ENCODE data around the gene PDE7B.

Gene PDE7B

DNA sequence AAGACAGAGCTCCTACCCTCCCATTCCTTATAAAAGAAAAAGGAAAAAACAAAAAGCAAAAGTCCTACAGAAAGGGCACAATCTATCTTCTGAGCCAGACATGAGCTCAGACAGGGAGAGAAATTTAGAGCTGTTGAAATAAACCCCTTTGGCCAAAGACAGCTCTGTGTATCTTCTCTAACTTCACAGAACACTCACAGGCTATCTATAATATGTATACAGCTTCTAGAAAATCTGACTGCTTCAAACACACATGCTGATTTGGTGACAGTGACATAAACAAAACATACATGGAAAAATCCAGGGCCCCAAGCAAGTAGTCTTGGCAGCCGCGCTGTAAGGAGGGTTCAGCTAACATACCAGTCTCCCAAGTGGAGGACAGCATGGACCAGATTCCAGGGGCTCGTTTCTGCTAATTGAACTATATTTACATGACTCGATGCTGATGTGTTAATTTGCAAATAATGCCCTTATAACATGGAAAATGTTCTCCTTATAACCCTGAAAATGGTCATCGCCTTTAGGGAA, 361.6 kb downstream of the PDE7B start:
- in situ Hi-C loops (cut with MboI; ENCODE audit: low sequenced_read_pairs) = no loop called here

- in situ Hi-C loops (cut with MboI; ENCODE audit: low sequenced_read_pairs) = no loop called here
Measured at GRCh38 chr6:136213853-136214252, 362.4 kb downstream of the PDE7B start.

DNA sequence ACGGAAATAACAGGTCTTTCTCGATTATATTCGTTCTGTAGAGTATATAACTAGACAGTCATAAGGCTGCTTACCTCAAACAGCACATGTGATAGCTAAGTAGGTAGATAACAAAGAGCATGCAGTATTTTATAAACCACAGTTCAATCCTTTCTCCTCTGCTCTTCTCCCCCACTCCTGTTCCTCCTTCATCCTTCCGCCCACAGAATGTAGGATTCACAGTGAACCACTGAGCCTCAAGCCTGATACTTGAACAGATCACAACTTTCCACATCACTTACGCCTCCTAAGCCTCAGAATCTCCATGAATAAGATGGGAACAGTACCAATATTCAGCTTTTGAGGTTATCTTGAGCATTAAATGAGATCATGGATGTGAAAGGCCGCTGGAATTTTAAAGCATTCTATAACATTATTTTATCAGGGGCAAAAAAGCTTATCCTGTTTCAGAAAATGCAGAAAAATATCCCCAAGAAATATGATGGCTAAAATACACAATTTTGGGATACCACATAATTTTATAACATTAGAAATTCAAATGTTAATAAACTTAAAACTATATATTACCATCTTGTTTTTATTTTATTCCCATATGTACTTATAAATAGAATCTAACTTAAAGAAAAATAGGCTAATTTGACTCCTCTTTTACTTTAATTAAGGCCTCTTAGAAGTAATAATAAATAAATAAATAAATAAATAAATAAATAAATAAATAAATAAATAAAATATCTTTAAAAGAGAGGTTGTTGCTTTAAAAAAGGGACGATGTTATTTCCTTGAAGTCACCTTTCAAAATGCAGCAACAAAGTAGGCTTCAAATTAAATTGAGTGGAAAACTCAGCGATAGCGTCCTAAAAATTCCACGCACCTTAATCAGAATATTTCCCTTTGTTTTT, 365.3 kb downstream of the PDE7B start:
- in situ Hi-C loops (cut with MboI; ENCODE audit: low sequenced_read_pairs) = no loop called here

DNA sequence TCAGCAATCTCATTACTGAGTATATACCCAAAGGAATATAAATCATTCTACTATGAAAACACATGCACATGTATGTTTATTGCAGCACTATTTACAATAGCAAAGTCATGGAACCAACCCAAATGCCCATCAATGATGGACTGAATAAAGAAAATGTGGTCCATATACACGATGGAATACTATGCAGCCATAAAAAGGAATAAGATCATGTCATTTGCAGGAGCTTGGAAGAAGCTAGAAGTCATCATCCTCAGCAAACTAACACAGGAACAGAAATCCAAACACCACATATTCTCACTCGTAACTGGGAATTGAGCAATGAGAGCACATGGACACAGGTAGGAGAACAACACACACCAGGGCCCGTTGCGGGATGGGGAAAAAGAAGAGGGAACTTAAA, 373.5 kb downstream of the PDE7B start:
- in situ Hi-C loops (cut with MboI; ENCODE audit: low sequenced_read_pairs) = loop anchor here (10.0 kb wide), 1 partner anchor 690 kb away; no protein-coding TSS in a partner anchor

GRCh38 chr6:136225496-136225895, 374.0 kb downstream of the PDE7B start:
- in situ Hi-C loops (cut with MboI; ENCODE audit: low sequenced_read_pairs) = loop anchor here (10.0 kb wide), 1 partner anchor 691 kb away; no protein-coding TSS in a partner anchor

DNA sequence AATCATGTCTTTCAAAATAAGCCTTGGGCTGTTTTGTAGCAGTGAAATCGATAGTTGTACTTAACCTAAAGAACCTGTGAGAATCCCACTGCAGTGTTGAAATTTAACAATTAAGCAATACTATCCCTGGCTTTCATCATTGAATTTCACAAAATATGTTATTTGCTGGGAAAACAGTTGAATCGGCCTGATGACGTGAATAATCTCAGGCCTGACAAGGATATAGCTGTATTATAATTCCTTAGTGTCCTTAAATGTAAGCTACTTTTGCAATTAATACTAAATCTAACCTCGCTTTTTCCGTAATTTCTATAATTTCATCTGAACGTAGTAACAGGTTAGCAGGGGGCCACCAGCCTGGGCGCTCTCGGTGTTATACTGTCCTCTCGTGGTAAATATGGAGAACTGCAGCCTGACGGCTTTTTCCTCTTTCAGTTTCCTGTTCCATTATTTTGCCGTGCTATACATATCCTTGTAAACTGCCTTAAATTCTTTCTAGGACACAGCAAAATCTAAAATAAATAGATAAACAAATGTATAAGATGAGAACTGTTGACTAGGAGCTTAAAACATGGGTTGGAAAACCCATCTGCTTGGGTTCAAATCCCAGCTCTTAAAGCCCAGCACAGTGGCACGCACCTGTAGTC, 374.6 kb downstream of the PDE7B start:
- in situ Hi-C loops (cut with MboI; ENCODE audit: low sequenced_read_pairs) = loop anchor here (10.0 kb wide), 1 partner anchor 691 kb away; no protein-coding TSS in a partner anchor

GRCh38 chr6:136226674-136227377, 375.3 kb downstream of the PDE7B start:
- in situ Hi-C loops (cut with MboI; ENCODE audit: low sequenced_read_pairs) = loop anchor here (10.0 kb wide), 1 partner anchor 692 kb away; no protein-coding TSS in a partner anchor

DNA sequence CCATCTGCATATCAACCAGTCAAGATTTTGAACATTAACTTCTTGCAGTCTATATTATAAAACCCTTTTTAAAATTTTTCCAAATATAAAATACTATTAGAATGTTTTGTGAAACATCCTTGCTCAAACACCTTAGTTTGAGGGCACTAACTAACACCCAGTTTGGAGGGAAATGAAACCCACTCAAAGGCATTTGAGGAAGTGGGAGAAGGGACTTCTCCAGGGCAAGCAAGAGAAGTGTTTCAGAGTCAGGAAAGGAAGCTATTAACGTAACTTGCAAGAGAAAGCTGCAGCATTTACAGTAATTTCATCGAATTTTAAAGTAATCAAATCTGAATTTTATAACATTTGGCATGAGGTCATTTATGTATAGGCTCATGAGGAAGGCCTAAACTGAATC, 377.3 kb downstream of the PDE7B start:
- in situ Hi-C loops (cut with MboI; ENCODE audit: low sequenced_read_pairs) = loop anchor here (10.0 kb wide), 1 partner anchor 694 kb away; no protein-coding TSS in a partner anchor

DNA sequence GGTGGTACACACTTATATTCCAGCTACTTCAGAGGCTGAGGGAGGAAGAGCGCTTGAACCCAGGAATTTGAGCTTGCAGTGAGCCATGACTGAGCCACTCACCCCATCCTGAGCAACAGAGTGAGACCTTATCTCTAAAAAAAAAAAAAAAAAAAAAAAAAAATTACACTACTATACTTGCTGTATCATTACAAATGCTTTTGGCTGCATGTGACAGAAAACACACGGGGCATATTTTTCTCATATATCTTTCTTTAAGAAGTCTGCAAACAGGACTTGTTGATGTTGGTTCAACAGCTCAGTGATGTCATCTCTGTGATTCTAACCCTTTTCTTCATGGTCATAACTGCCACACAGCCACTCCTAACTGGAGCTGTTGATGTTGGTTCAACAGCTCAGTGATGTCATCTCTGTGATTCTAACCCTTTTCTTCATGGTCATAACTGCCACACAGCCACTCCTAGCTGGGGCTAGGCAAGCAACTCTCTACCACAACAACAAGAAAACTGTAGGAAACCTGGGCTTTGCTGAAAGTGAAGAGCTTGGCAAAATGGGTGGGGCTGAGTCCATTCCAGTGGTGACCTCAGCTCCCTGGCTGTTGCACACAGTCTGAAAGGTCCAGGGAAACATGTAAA, 378.8 kb downstream of the PDE7B start:
- in situ Hi-C loops (cut with MboI; ENCODE audit: low sequenced_read_pairs) = no loop called here

DNA sequence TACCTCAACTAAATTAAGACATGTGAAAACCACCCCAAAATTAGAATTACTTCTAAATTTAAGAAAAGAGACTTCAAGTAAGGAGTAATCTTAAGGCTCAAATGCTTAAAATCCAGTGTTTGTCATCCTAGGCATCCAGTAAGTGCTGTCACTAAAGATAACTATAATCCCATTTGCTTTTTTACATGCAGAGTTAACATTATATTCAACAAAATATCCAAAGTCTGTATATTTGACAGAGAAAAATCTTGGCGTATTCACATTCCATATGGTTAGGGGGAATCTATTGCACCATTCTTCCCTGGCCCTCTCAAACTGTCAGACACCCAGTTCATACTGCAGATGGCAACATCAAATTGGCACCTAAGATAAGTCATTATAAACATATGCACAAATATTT, 381.2 kb downstream of the PDE7B start:
- in situ Hi-C loops (cut with MboI; ENCODE audit: low sequenced_read_pairs) = no loop called here

- in situ Hi-C loops (cut with MboI; ENCODE audit: low sequenced_read_pairs) = no loop called here
Measured at GRCh38 chr6:136235233-136235564, 383.7 kb downstream of the PDE7B start.

DNA sequence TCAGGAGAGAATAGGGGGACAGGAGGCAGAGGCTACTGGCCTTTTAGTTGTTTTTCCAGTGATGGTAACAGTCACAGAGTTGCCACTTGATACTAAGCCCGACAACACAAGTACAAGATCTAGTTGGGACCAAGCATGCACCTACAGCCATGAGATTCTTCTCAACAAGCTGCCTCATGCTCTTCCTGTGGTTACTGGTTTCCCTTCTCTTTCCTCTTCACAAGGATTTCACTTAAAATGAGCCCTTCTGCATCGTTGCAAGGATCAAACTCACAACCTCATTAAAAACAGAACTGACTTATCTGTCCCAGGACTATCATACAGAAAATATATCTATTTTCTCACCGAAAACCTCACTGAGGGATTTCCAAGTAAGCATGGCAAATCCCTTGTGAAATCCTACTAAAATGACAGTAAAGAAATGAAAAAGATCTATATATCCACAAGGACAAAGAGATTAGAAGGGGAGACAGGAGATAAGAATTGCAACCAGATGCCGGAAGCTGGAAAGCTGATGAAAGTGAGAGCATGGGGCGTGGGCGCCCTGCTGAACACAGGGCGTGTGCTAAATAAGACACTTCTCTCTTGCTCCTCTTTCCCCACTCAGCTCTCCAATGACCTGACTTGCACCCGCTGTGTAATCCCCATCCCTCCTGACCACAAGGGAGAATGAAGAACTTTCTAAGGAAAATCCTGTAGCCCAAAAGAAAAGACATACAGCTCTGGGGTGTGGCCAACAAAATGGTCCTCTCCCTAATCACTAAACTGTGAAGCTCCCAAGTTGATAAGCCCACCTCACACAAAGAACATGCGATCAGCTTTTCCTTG, 385.2 kb downstream of the PDE7B start:
- in situ Hi-C loops (cut with MboI; ENCODE audit: low sequenced_read_pairs) = no loop called here

DNA sequence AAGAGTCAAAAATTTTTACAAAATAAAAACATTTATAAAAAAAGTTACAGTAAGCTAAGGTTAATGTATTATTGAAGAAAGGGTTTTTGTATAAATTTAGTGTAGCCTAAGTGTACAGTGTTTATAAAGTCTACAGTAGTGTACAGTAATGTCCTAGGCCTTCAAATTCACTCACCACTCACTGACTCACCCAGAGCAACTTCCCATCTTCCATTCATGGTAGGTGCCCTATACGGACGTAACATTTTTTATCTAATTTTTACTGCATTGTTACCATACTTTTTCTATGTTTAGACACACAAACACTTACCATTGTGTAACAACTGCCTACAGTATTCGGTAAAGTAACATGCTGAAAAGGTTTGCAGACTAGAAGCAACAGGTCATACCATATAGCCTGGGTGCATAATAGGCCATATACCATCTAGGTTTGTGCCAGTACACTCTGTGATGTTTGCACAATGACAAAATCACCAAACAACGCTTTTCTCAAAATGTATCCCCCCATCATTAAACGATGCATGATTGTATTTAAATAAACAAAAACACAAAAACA, 392.6 kb downstream of the PDE7B start:
- in situ Hi-C loops (cut with MboI; ENCODE audit: low sequenced_read_pairs) = no loop called here

All from HL-60/S4 treated with retinoic acid at 250 ng/mL for 4 days and 3 days (cell line).